Activated CD4-positive, alpha-beta T cell treated with anti-CD3 and anti-CD28 coated beads, Interleukin-2, amount 10 ng/mL, durations not matched to agents 7 days and 5 days (primary cell): ENCODE data around the gene TPST2. TPM values are rescaled to one million over a fixed set of nuclear protein-coding genes. Genes with fewer than 3 reads are reported as not detected.

ENCODE experiments used
- CTCF ChIA-PET: fragments of 350-600 bp; sonication (Branson Sonifier 250); formaldehyde crosslinking; loops from one replicate; lab custom pipeline; 2021; ENCODE audit warnings: antibody characterized with exemption; lab: Charles Lee
- POLR2A ChIA-PET: fragments of 350-600 bp; sonication (Branson Sonifier 250); formaldehyde crosslinking; loops from one replicate; lab custom pipeline; 2021; ENCODE audit warnings: antibody characterized with exemption; lab: Charles Lee
- DNase-seq: peaks from one replicate; pipeline ENCODE4 v3.0.0-alpha.2; 2020
- H3K27ac Mint-ChIP-seq: one replicate; pipeline ENCODE4 v1.8.0; 2021; ENCODE audit warnings: mild to moderate bottlenecking, moderate library complexity, mixed read lengths
- H3K27me3 Mint-ChIP-seq: one replicate; pipeline ENCODE4 v1.8.0; 2021; ENCODE audit warnings: mixed read lengths
- H3K36me3 Mint-ChIP-seq: one replicate; pipeline ENCODE4 v1.8.0; 2021; ENCODE audit warnings: low read depth, mixed read lengths
- H3K4me1 Mint-ChIP-seq: one replicate; pipeline ENCODE4 v1.8.0; 2021; ENCODE audit warnings: mixed read lengths
- H3K4me3 Mint-ChIP-seq: one replicate; pipeline ENCODE4 v1.8.0; 2021; ENCODE audit warnings: mild to moderate bottlenecking, moderate library complexity, mixed read lengths
- H3K9me3 Mint-ChIP-seq: one replicate; pipeline ENCODE4 v1.8.0; 2021; ENCODE audit warnings: mixed read lengths
- total RNA-seq, 2 experiments: library from RNA; stranded (reverse); gene quantifications; one replicate each; pipeline ENCODE4 v1.2.3, GENCODE V29; 2021

TPST2 gene
- total RNA-seq, 2 experiments from 2014 or later, result 25.9 to 26.3 TPM

- CTCF ChIA-PET, result interaction anchor here (1.0 kb wide), 1 partner anchor 22 kb away, joined by 3 read pairs; no protein-coding TSS in a partner anchor
- Mint-ChIP-seq H3K4me3 (no peak overlapping the region), H3K4me1 (peaks cover 45% of the 10 kb centered on the region), H3K36me3 (peaks cover 23% of the 10 kb centered on the region), H3K27ac (no peak overlapping the region), H3K27me3 (no peaks in the 10 kb centered on the region), H3K9me3 (peaks cover 6% of the 10 kb centered on the region)
- POLR2A ChIA-PET, result no interaction called here
- no peak for DNase-seq
Measured at GRCh38 chr22:26546282-26546681, 43.6 kb downstream of the TPST2 start.

- Mint-ChIP-seq H3K36me3 (peaks cover 23% of the 10 kb centered on the region), H3K27ac (no peak overlapping the region), H3K27me3 (no peaks in the 10 kb centered on the region), H3K4me1 (peaks cover 45% of the 10 kb centered on the region), H3K4me3 (no peak overlapping the region), H3K9me3 (peaks cover 6% of the 10 kb centered on the region)
- ChIA-PET POLR2A (no interaction called here), CTCF (interaction anchor here (1.0 kb wide), 1 partner anchor 22 kb away, joined by 3 read pairs; no protein-coding TSS in a partner anchor)
- no peak for DNase-seq
Measured at GRCh38 chr22:26545827-26546226, 44.1 kb downstream of the TPST2 start.

GRCh38 chr22:26545385-26545784 lies 44.5 kb downstream of the TPST2 start:
- peaks cover 6% of the 10 kb centered on the region for H3K9me3 Mint-ChIP-seq
- no peaks in the 10 kb centered on the region for H3K27me3 Mint-ChIP-seq

GRCh38 chr22:26544489-26544888 lies 45.4 kb downstream of the TPST2 start:
- peak overlapping the region; percentile 57 for H3K27ac Mint-ChIP-seq
- peaks cover 26% of the 10 kb centered on the region for H3K36me3 Mint-ChIP-seq
- ChIA-PET CTCF (interaction anchor here (1.2 kb wide), 1 partner anchor 9 kb away, joined by 6 read pairs; no protein-coding TSS in a partner anchor), POLR2A (no interaction called here)
- H3K4me1 Mint-ChIP-seq, result peaks cover 45% of the 10 kb centered on the region
- H3K9me3 Mint-ChIP-seq, result peaks cover 6% of the 10 kb centered on the region
- no peaks in the 10 kb centered on the region for H3K27me3 Mint-ChIP-seq
- no peak for DNase-seq
- H3K4me3 Mint-ChIP-seq, result no peak overlapping the region

More at GRCh38 chr22:26545385-26545784, 44.5 kb downstream of the TPST2 start:
- Mint-ChIP-seq H3K4me1 (peaks cover 45% of the 10 kb centered on the region), H3K4me3 (no peak overlapping the region), H3K36me3 (peaks cover 26% of the 10 kb centered on the region), H3K27ac (no peak overlapping the region)
- ChIA-PET POLR2A (no interaction called here), CTCF (no interaction called here)
- DNase-seq, result no peak

- H3K36me3 Mint-ChIP-seq, result peaks cover 28% of the 10 kb centered on the region
- peak; percentile 39 for DNase-seq
- H3K27ac Mint-ChIP-seq, result peak overlapping the region; percentile 79
- ChIA-PET POLR2A (no interaction called here), CTCF (interaction anchor here (0.5 kb wide), 1 partner anchor 1772 kb away, joined by 3 read pairs; no protein-coding TSS in a partner anchor)
- peaks cover 40% of the 10 kb centered on the region for H3K4me1 Mint-ChIP-seq
- no peaks in the 10 kb centered on the region for H3K27me3 Mint-ChIP-seq
- H3K9me3 Mint-ChIP-seq, result peaks cover 5% of the 10 kb centered on the region
- H3K4me3 Mint-ChIP-seq, result no peak overlapping the region
Measured at GRCh38 chr22:26542831-26543230, 47.1 kb downstream of the TPST2 start.

- ChIA-PET CTCF (no interaction called here), POLR2A (no interaction called here)
- Mint-ChIP-seq H3K4me1 (peaks cover 26% of the 10 kb centered on the region), H3K9me3 (no peaks in the 10 kb centered on the region), H3K27ac (no peak overlapping the region), H3K27me3 (no peaks in the 10 kb centered on the region), H3K36me3 (peaks cover 20% of the 10 kb centered on the region), H3K4me3 (no peak overlapping the region)
- no peak for DNase-seq
Measured at GRCh38 chr22:26541167-26541819, 48.6 kb downstream of the TPST2 start.

GRCh38 chr22:26540119-26540518 lies 49.8 kb downstream of the TPST2 start:
- H3K4me1 Mint-ChIP-seq, result peaks cover 25% of the 10 kb centered on the region
- ChIA-PET CTCF (interaction anchor here (1.4 to 1.8 kb wide), 2 partner anchors 11 to 125 kb away, joined by 3 to 5 read pairs; no protein-coding TSS in a partner anchor), POLR2A (no interaction called here)
- H3K27ac Mint-ChIP-seq, result no peak overlapping the region
- DNase-seq, result no peak
- no peaks in the 10 kb centered on the region for H3K27me3 Mint-ChIP-seq
- H3K36me3 Mint-ChIP-seq, result peaks cover 18% of the 10 kb centered on the region
- no peaks in the 10 kb centered on the region for H3K9me3 Mint-ChIP-seq
- no peak overlapping the region for H3K4me3 Mint-ChIP-seq

- no peaks in the 10 kb centered on the region for H3K27me3 Mint-ChIP-seq
- ChIA-PET POLR2A (no interaction called here), CTCF (interaction anchor here (0.6 to 2.6 kb wide), 5 partner anchors 11 to 34 kb away, joined by 3 to 5 read pairs (median 3); partner anchors contain the start of gene TFIP11)
- H3K9me3 Mint-ChIP-seq, result no peaks in the 10 kb centered on the region
- peaks cover 6% of the 10 kb centered on the region for H3K4me1 Mint-ChIP-seq
- H3K4me3 Mint-ChIP-seq, result no peak overlapping the region
- DNase-seq, result no peak
- H3K27ac Mint-ChIP-seq, result no peak overlapping the region
- H3K36me3 Mint-ChIP-seq, result peaks cover 18% of the 10 kb centered on the region
Measured at GRCh38 chr22:26536762-26537134, 53.2 kb downstream of the TPST2 start.

- Mint-ChIP-seq H3K4me1 (peaks cover 6% of the 10 kb centered on the region), H3K4me3 (no peak overlapping the region), H3K9me3 (no peaks in the 10 kb centered on the region), H3K36me3 (peaks cover 19% of the 10 kb centered on the region), H3K27ac (no peak overlapping the region), H3K27me3 (no peaks in the 10 kb centered on the region)
- ChIA-PET POLR2A (no interaction called here), CTCF (interaction anchor here (0.9 to 2.6 kb wide), 6 partner anchors 8 to 107 kb away, joined by 3 to 7 read pairs (median 4); partner anchors contain the start of gene TFIP11)
- no peak for DNase-seq
Measured at GRCh38 chr22:26536056-26536761, 53.7 kb downstream of the TPST2 start.

GRCh38 chr22:26535603-26535908 lies 54.4 kb downstream of the TPST2 start:
- Mint-ChIP-seq H3K4me3 (no peak overlapping the region), H3K27me3 (no peaks in the 10 kb centered on the region), H3K9me3 (no peaks in the 10 kb centered on the region), H3K4me1 (peaks cover 6% of the 10 kb centered on the region), H3K36me3 (peaks cover 21% of the 10 kb centered on the region), H3K27ac (no peak overlapping the region)
- ChIA-PET POLR2A (no interaction called here), CTCF (interaction anchor here (0.9 to 2.6 kb wide), 4 partner anchors 9 to 108 kb away, joined by 3 to 7 read pairs (median 6); no protein-coding TSS in a partner anchor)
- DNase-seq, result no peak

- H3K27ac Mint-ChIP-seq, result no peak overlapping the region
Measured at GRCh38 chr22:26534874-26535602, 54.9 kb downstream of the TPST2 start.

GRCh38 chr22:26534171-26534855 lies 55.6 kb downstream of the TPST2 start:
- ChIA-PET CTCF (interaction anchor here (1.0 to 1.4 kb wide), 2 partner anchors 10 to 67 kb away, joined by 3 to 6 read pairs; no protein-coding TSS in a partner anchor), POLR2A (no interaction called here)
- peaks cover 23% of the 10 kb centered on the region for H3K36me3 Mint-ChIP-seq
- no peaks in the 10 kb centered on the region for H3K9me3 Mint-ChIP-seq
- H3K27ac Mint-ChIP-seq, result no peak overlapping the region
- H3K27me3 Mint-ChIP-seq, result no peaks in the 10 kb centered on the region
- no peak for DNase-seq
- H3K4me3 Mint-ChIP-seq, result no peak overlapping the region
- H3K4me1 Mint-ChIP-seq, result peaks cover 6% of the 10 kb centered on the region

More at GRCh38 chr22:26534874-26535602, 54.9 kb downstream of the TPST2 start:
- Mint-ChIP-seq H3K36me3 (peaks cover 22% of the 10 kb centered on the region), H3K4me3 (no peak overlapping the region), H3K9me3 (no peaks in the 10 kb centered on the region), H3K27me3 (no peaks in the 10 kb centered on the region), H3K4me1 (peaks cover 6% of the 10 kb centered on the region)
- CTCF ChIA-PET, result interaction anchor here (0.9 to 2.6 kb wide), 5 partner anchors 9 to 108 kb away, joined by 3 to 7 read pairs (median 5); no protein-coding TSS in a partner anchor
- DNase-seq, result no peak
- POLR2A ChIA-PET, result no interaction called here
